ENCODE results near the gene RAB1A. TPM values are rescaled to one million over a fixed set of nuclear protein-coding genes. Genes with fewer than 3 reads are reported as not detected.
A peak's percentile ranks its signal among the peaks of the same experiment; 100 is the strongest.

Gene RAB1A
- total and polyA plus RNA-seq, 3 experiments from 2014 or later: 53.9 to 91.9 (median 88.1) TPM

- Histone ChIP-seq H3K4me3 (ENCODE audit: low read length) (no peak overlapping the region), H3K27me3 (ENCODE audit: insufficient read depth, low read length, poor library complexity, severe bottlenecking) (no peaks in the 10 kb centered on the region), H3K4me1 (ENCODE audit: insufficient read depth, low read length) (no peaks in the 10 kb centered on the region), H3K36me3 (ENCODE audit: insufficient read depth, low read length) (no peaks in the 10 kb centered on the region), H3K27ac (ENCODE audit: low read depth, low read length) (no peak overlapping the region), H3K9me3 (ENCODE audit: low read length) (no peaks in the 10 kb centered on the region)
- ChIA-PET CTCF (no interaction called here), POLR2A (interaction anchor here (0.6 kb wide), 1 partner anchor 19 kb away, joined by 5 read pairs; no protein-coding TSS in a partner anchor)
- H3K27ac Mint-ChIP-seq: no peak overlapping the region
- no peaks in the 10 kb centered on the region for H3K4me1 Mint-ChIP-seq
- peaks cover 0 to 7% of the 10 kb centered on the region in 2 donors for H3K27me3 Mint-ChIP-seq
- no peak overlapping the region for H3K4me3 Mint-ChIP-seq
- DNase-seq: no peak
- H3K36me3 Mint-ChIP-seq: no peaks in the 10 kb centered on the region
- H3K9me3 Mint-ChIP-seq: no peaks in the 10 kb centered on the region
These were observed 23.6 kb upstream of the RAB1A start for GRCh38 chr2:65153515-65153914.

GRCh38 chr2:65146078-65146477 lies 16.2 kb upstream of the RAB1A start:
- H3K4me1 Mint-ChIP-seq: no peaks in the 10 kb centered on the region
- H3K27ac ChIP-seq (ENCODE audit: low read depth, low read length): no peak overlapping the region
- no peak overlapping the region for H3K27ac Mint-ChIP-seq
- H3K4me3 ChIP-seq (ENCODE audit: low read length): no peak overlapping the region
- no peaks in the 10 kb centered on the region for H3K27me3 ChIP-seq (ENCODE audit: insufficient read depth, low read length, poor library complexity, severe bottlenecking)
- ChIA-PET CTCF (no interaction called here), POLR2A (no interaction called here)
- H3K27me3 Mint-ChIP-seq: peaks cover 4 to 18% of the 10 kb centered on the region in 2 donors
- no peaks in the 10 kb centered on the region for H3K36me3 ChIP-seq (ENCODE audit: insufficient read depth, low read length)
- H3K9me3 ChIP-seq (ENCODE audit: low read length): no peaks in the 10 kb centered on the region
- H3K4me1 ChIP-seq (ENCODE audit: insufficient read depth, low read length): no peaks in the 10 kb centered on the region
- no peak overlapping the region for H3K4me3 Mint-ChIP-seq
- peaks cover 0 to 2% (median 0%) of the 10 kb centered on the region in 3 donors for H3K36me3 Mint-ChIP-seq
- H3K9me3 Mint-ChIP-seq: no peaks in the 10 kb centered on the region
- no peak for DNase-seq

- H3K36me3 Mint-ChIP-seq: peaks cover 0 to 2% (median 0%) of the 10 kb centered on the region in 3 donors
- Histone ChIP-seq H3K4me3 (ENCODE audit: low read length) (no peak overlapping the region), H3K4me1 (ENCODE audit: insufficient read depth, low read length) (no peaks in the 10 kb centered on the region), H3K27me3 (ENCODE audit: insufficient read depth, low read length, poor library complexity, severe bottlenecking) (no peaks in the 10 kb centered on the region), H3K9me3 (ENCODE audit: low read length) (no peaks in the 10 kb centered on the region), H3K27ac (ENCODE audit: low read depth, low read length) (no peak overlapping the region), H3K36me3 (ENCODE audit: insufficient read depth, low read length) (no peaks in the 10 kb centered on the region)
- ChIA-PET CTCF (no interaction called here), POLR2A (no interaction called here)
- H3K9me3 Mint-ChIP-seq: no peaks in the 10 kb centered on the region
- H3K4me3 Mint-ChIP-seq: no peak overlapping the region
- DNase-seq: no peak
- H3K27ac Mint-ChIP-seq: no peak overlapping the region
- H3K4me1 Mint-ChIP-seq: no peaks in the 10 kb centered on the region
- peaks cover 4 to 22% of the 10 kb centered on the region in 2 donors for H3K27me3 Mint-ChIP-seq
These were observed 14.7 kb upstream of the RAB1A start for GRCh38 chr2:65144571-65144970.

GRCh38 chr2:65142515-65142914 lies 12.6 kb upstream of the RAB1A start:
- POLR2A ChIA-PET: no interaction called here
- H3K4me1 ChIP-seq (ENCODE audit: insufficient read depth, low read length): no peaks in the 10 kb centered on the region
- no peaks in the 10 kb centered on the region for H3K9me3 ChIP-seq (ENCODE audit: low read length)
- no peak overlapping the region for H3K4me3 Mint-ChIP-seq
- CTCF ChIA-PET: interaction anchor here (1.5 kb wide), 1 partner anchor 12 kb away, joined by 4 read pairs; the partner anchor contains the start of gene RAB1A
- peaks cover 6 to 26% of the 10 kb centered on the region in 2 donors for H3K27me3 Mint-ChIP-seq
- no peaks in the 10 kb centered on the region for H3K36me3 ChIP-seq (ENCODE audit: insufficient read depth, low read length)
- H3K27ac Mint-ChIP-seq: no peak overlapping the region
- H3K4me3 ChIP-seq (ENCODE audit: low read length): no peak overlapping the region
- H3K27me3 ChIP-seq (ENCODE audit: insufficient read depth, low read length, poor library complexity, severe bottlenecking): no peaks in the 10 kb centered on the region
- no peak for DNase-seq
- H3K9me3 Mint-ChIP-seq: no peaks in the 10 kb centered on the region
- peaks cover 0 to 2% (median 0%) of the 10 kb centered on the region in 3 donors for H3K36me3 Mint-ChIP-seq
- H3K4me1 Mint-ChIP-seq: no peaks in the 10 kb centered on the region
- H3K27ac ChIP-seq (ENCODE audit: low read depth, low read length): no peak overlapping the region

GRCh38 chr2:65137197-65137775 lies 7.4 kb upstream of the RAB1A start:
- Histone ChIP-seq H3K4me3 (ENCODE audit: low read length) (no peak overlapping the region), H3K36me3 (ENCODE audit: insufficient read depth, low read length) (no peaks in the 10 kb centered on the region), H3K27ac (ENCODE audit: low read depth, low read length) (no peak overlapping the region), H3K27me3 (ENCODE audit: insufficient read depth, low read length, poor library complexity, severe bottlenecking) (no peaks in the 10 kb centered on the region), H3K9me3 (ENCODE audit: low read length) (no peaks in the 10 kb centered on the region), H3K4me1 (ENCODE audit: insufficient read depth, low read length) (no peaks in the 10 kb centered on the region)
- CTCF ChIA-PET: interaction anchor here (0.6 to 1.9 kb wide), 2 partner anchors 12 to 32 kb away, joined by 3 to 4 read pairs; no protein-coding TSS in a partner anchor
- peak overlapping the region in 1 of 8 donors; percentile 30 for H3K27ac Mint-ChIP-seq
- H3K27me3 Mint-ChIP-seq: peaks cover 5 to 8% of the 10 kb centered on the region in 2 donors
- POLR2A ChIA-PET: no interaction called here
- DNase-seq: no peak
- H3K36me3 Mint-ChIP-seq: peaks cover 0 to 2% (median 0%) of the 10 kb centered on the region in 3 donors
- no peaks in the 10 kb centered on the region for H3K4me1 Mint-ChIP-seq
- H3K9me3 Mint-ChIP-seq: no peaks in the 10 kb centered on the region
- H3K4me3 Mint-ChIP-seq: no peak overlapping the region

- no peaks in the 10 kb centered on the region for H3K27me3 ChIP-seq (ENCODE audit: insufficient read depth, low read length, poor library complexity, severe bottlenecking)
- DNase-seq: no peak
- H3K4me3 ChIP-seq (ENCODE audit: low read length): no peak overlapping the region
- Mint-ChIP-seq H3K27me3 (peaks cover 5 to 8% of the 10 kb centered on the region in 2 donors), H3K4me1 (peaks cover 0 to 1% (median 0%) of the 10 kb centered on the region in 3 donors), H3K9me3 (no peaks in the 10 kb centered on the region), H3K36me3 (no peaks in the 10 kb centered on the region), H3K27ac (peak overlapping the region in 1 of 8 donors; percentile 11), H3K4me3 (no peak overlapping the region)
- H3K9me3 ChIP-seq (ENCODE audit: low read length): no peaks in the 10 kb centered on the region
- ChIA-PET POLR2A (no interaction called here), CTCF (no interaction called here)
- no peaks in the 10 kb centered on the region for H3K36me3 ChIP-seq (ENCODE audit: insufficient read depth, low read length)
- H3K4me1 ChIP-seq (ENCODE audit: insufficient read depth, low read length): no peaks in the 10 kb centered on the region
- H3K27ac ChIP-seq (ENCODE audit: low read depth, low read length): no peak overlapping the region
These were observed 6.3 kb upstream of the RAB1A start for GRCh38 chr2:65136253-65136652.

GRCh38 chr2:65134158-65134557 lies 4.3 kb upstream of the RAB1A start:
- POLR2A ChIA-PET: interaction anchor here (0.5 kb wide), 1 partner anchor 269 kb away, joined by 4 read pairs; no protein-coding TSS in a partner anchor
- DNase-seq: no peak
- Histone ChIP-seq H3K27me3 (ENCODE audit: insufficient read depth, low read length, poor library complexity, severe bottlenecking) (no peaks in the 10 kb centered on the region), H3K4me1 (ENCODE audit: insufficient read depth, low read length) (peaks cover 4% of the 10 kb centered on the region), H3K27ac (ENCODE audit: low read depth, low read length) (no peak overlapping the region), H3K9me3 (ENCODE audit: low read length) (no peaks in the 10 kb centered on the region), H3K4me3 (ENCODE audit: low read length) (no peak overlapping the region), H3K36me3 (ENCODE audit: insufficient read depth, low read length) (no peaks in the 10 kb centered on the region)
- CTCF ChIA-PET: interaction anchor here (0.8 to 1.3 kb wide), 7 partner anchors 14 to 216 kb away, joined by 3 to 4 read pairs (median 3); partner anchors contain the start of gene CEP68
- H3K36me3 Mint-ChIP-seq: peaks cover 0 to 11% (median 3%) of the 10 kb centered on the region in 3 donors
- peaks cover 8 to 10% (median 8%) of the 10 kb centered on the region in 3 donors for H3K4me1 Mint-ChIP-seq
- peak overlapping the region in 1 of 7 donors; percentile 64 for H3K4me3 Mint-ChIP-seq
- peaks cover 3 to 7% of the 10 kb centered on the region in 2 donors for H3K27me3 Mint-ChIP-seq
- H3K9me3 Mint-ChIP-seq: peaks cover 0 to 2% (median 0%) of the 10 kb centered on the region in 5 donors
- H3K27ac Mint-ChIP-seq: peak overlapping the region in 1 of 8 donors; percentile 39

- Mint-ChIP-seq H3K36me3 (peaks cover 0 to 16% (median 3%) of the 10 kb centered on the region in 3 donors), H3K4me1 (peaks cover 13 to 16% (median 13%) of the 10 kb centered on the region in 3 donors), H3K27ac (no peak overlapping the region), H3K27me3 (peaks cover 0 to 7% of the 10 kb centered on the region in 2 donors), H3K4me3 (peak overlapping the region in 1 of 7 donors; percentile 64), H3K9me3 (peaks cover 0 to 2% (median 0%) of the 10 kb centered on the region in 5 donors)
- no peak overlapping the region for H3K27ac ChIP-seq (ENCODE audit: low read depth, low read length)
- CTCF ChIA-PET: interaction anchor here (0.8 to 1.3 kb wide), 3 partner anchors 14 to 78 kb away, joined by 3 to 4 read pairs (median 3); partner anchors contain the start of gene CEP68
- H3K4me1 ChIP-seq (ENCODE audit: insufficient read depth, low read length): peaks cover 8% of the 10 kb centered on the region
- POLR2A ChIA-PET: no interaction called here
- H3K27me3 ChIP-seq (ENCODE audit: insufficient read depth, low read length, poor library complexity, severe bottlenecking): no peaks in the 10 kb centered on the region
- no peaks in the 10 kb centered on the region for H3K9me3 ChIP-seq (ENCODE audit: low read length)
- no peak for DNase-seq
- no peak overlapping the region for H3K4me3 ChIP-seq (ENCODE audit: low read length)
- no peaks in the 10 kb centered on the region for H3K36me3 ChIP-seq (ENCODE audit: insufficient read depth, low read length)
These were observed 3.7 kb upstream of the RAB1A start for GRCh38 chr2:65133626-65134025.

Measured in CD8-positive, alpha-beta memory T cell (primary cell).